NOMO-1 (cell line): ENCODE results near the gene ASB11.

Experiments used
- DNase-seq, 2 experiments: peaks; one replicate each; lab custom pipeline; 2025; ENCODE audit not compliant: unreplicated experiment in 2 of 2; lab: John Stamatoyannopoulos, UW

The ASB11 gene

DNA sequence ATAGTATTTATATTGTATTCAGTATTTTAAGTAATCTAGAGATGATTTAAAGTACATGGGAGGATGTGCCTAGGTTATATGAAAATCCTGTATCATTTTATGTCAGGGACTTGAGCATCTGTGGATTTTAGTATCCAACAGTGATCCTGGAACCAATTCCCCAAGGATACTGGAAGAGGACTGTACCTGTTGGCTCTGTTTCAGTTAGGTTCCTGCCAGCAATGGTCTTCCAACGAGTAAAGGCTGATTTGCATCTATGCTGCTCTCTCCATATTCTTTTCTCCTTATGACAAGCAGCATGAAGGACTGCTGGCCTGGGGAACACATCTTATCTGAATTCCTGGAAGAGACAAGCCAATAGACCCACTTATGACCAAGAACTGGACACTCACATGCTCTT, 80.4 kb downstream of the ASB11 start:
- DNase-seq: no peak

DNA sequence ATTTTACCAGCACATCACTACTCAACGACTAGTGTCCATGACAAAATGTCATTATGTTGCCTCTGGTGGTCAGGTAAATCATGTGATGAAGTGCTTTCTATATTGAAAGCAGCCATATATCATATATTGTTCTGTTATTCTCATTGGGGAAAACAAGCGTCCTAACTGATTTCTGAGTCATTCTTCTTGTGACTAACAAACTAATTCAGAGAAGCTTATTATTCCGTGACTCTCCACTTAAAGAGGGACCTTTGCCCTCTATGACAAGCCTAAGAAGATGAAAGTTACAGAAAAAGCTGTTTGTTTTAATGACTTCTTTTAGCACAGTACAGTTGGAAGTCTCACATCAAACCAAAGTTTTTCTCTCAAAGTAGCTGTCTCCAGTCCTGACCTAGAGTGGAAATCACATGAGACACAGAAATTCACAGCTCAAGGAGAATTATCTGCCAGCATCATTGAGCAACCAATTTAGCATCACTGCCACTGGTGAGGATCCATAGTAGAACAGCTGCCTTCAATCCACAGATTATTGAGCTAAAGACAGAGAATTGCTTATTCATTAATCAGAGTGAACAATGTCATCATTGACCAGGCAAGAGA, 81.9 kb downstream of the ASB11 start:
- DNase-seq: no peak
